SU-DHL-6 (cell line): ENCODE measurements around the gene PODN.

ENCODE experiments used
- H2AFZ ChIP-seq: fragments of 200-600 bp; sonication (generic); 2 replicates; pipeline ENCODE4 v1.6.1; 2014; ENCODE audit warnings: low read depth, mild to moderate bottlenecking, moderate library complexity, mixed read lengths, antibody characterized with exemption, low read length; ENCODE audit not compliant: severe bottlenecking
- H3F3A ChIP-seq: fragments of 200-600 bp; shearing (Covaris generic); 2 replicates; pipeline ENCODE4 v1.6.0; 2016; ENCODE audit warnings: antibody characterized with exemption, mild to moderate bottlenecking; ENCODE audit not compliant: insufficient read depth
- H3K27ac ChIP-seq: fragments of 200-600 bp; sonication (generic); 2 replicates; pipeline ENCODE4 v1.5.1; 2016; ENCODE audit warnings: low read depth, mild to moderate bottlenecking, low read length, moderate library complexity, mixed read lengths
- H3K27me3 ChIP-seq: fragments of 200-600 bp; sonication (generic), shearing (Covaris generic); 2 replicates; pipeline ENCODE4 v1.6.0; 2014; ENCODE audit warnings: mild to moderate bottlenecking, low read length
- H3K36me3 ChIP-seq: fragments of 200-600 bp; sonication (generic); 2 replicates; pipeline ENCODE4 v1.6.1; 2014; ENCODE audit warnings: mild to moderate bottlenecking, low read length, mixed read lengths
- H3K4me2 ChIP-seq: fragments of 300-600, 200-600 bp; shearing (Covaris generic), sonication (generic); 2 replicates; pipeline ENCODE4 v1.6.0; 2014; ENCODE audit warnings: low read length, low read depth, mild to moderate bottlenecking; ENCODE audit not compliant: poor library complexity, severe bottlenecking
- H3K4me3 ChIP-seq: fragments of 200-600 bp; sonication (generic); 2 replicates; pipeline ENCODE4 v1.5.1; 2014; ENCODE audit warnings: antibody characterized with exemption, low read length, mild to moderate bottlenecking, mixed read lengths; ENCODE audit not compliant: insufficient read depth, poor library complexity, severe bottlenecking
- H3K79me2 ChIP-seq: fragments of 200-600 bp; sonication (generic); 2 replicates; pipeline ENCODE4 v1.6.1; 2014; ENCODE audit warnings: mild to moderate bottlenecking, low read length, moderate library complexity; ENCODE audit not compliant: insufficient read depth
- H3K9ac ChIP-seq: fragments of 200-600 bp; sonication (generic); 2 replicates; pipeline ENCODE4 v1.7.0; 2014; ENCODE audit warnings: mild to moderate bottlenecking, low read length
- H3K9me2 ChIP-seq: fragments of 200-600 bp; sonication (generic); replicated peaks from 2 replicates; pipeline ENCODE4 v1.6.1; 2014; ENCODE audit warnings: low read length; ENCODE audit not compliant: insufficient read depth
- H3K9me3 ChIP-seq: fragments of 200-600 bp; sonication (generic); 2 replicates; pipeline ENCODE4 v1.6.1; 2014; ENCODE audit warnings: low read length, mixed read lengths; ENCODE audit not compliant: insufficient read depth
- H4K20me1 ChIP-seq: fragments of 200-600 bp; sonication (generic); 2 replicates; pipeline ENCODE4 v1.6.1; 2014; ENCODE audit warnings: low read depth, mild to moderate bottlenecking, antibody characterized with exemption, low read length, moderate library complexity, mixed read lengths
- CTCF ChIP-seq: fragments of 200-600 bp; sonication (generic); IDR thresholded peaks from one replicate; pipeline ENCODE4 v1.5.1; 2017; ENCODE audit warnings: antibody characterized with exemption, mild to moderate bottlenecking, low read length, moderate library complexity; ENCODE audit not compliant: insufficient read depth, poor library complexity, severe bottlenecking
- EZH2phosphoT487 ChIP-seq: fragments of 200-600 bp; sonication (generic), shearing (Covaris generic); conservative IDR thresholded peaks from 2 replicates; pipeline ENCODE4 v1.6.1; 2018; ENCODE audit warnings: mild to moderate bottlenecking, antibody characterized with exemption, low read length, moderate library complexity, mixed read lengths

PODN gene

GRCh38 chr1:53123453-53124140 lies 61.6 kb downstream of the PODN start:
- no peak for TF ChIP-seq EZH2phosphoT487
- TF ChIP-seq CTCF = no peak
- no peak overlapping the region for H2AFZ ChIP-seq
- H3K9me2 ChIP-seq = no peaks in the 10 kb centered on the region
- no peaks in the 10 kb centered on the region for H3K36me3 ChIP-seq
- H3F3A ChIP-seq = no peaks in the 10 kb centered on the region
- no peak overlapping the region for H3K27ac ChIP-seq
- H3K4me3 ChIP-seq = no peak overlapping the region
- no peak overlapping the region for H3K9ac ChIP-seq
- H3K9me3 ChIP-seq = no peaks in the 10 kb centered on the region
- H3K4me2 ChIP-seq = no peak overlapping the region
- no peaks in the 10 kb centered on the region for H4K20me1 ChIP-seq
- no peaks in the 10 kb centered on the region for H3K79me2 ChIP-seq
- no peaks in the 10 kb centered on the region for H3K27me3 ChIP-seq

GRCh38 chr1:53125122-53125521 lies 63.1 kb downstream of the PODN start:
- H3K36me3 ChIP-seq = no peaks in the 10 kb centered on the region

GRCh38 chr1:53125623-53126360 lies 63.8 kb downstream of the PODN start:
- no peaks in the 10 kb centered on the region for H4K20me1 ChIP-seq
- no peak overlapping the region for H3K9ac ChIP-seq
- H3K9me3 ChIP-seq = no peaks in the 10 kb centered on the region
- H3K27ac ChIP-seq = no peak overlapping the region
- no peak overlapping the region for H3K4me3 ChIP-seq
- no peak for TF ChIP-seq CTCF
- TF ChIP-seq EZH2phosphoT487 = no peak
- H3K79me2 ChIP-seq = no peaks in the 10 kb centered on the region
- H2AFZ ChIP-seq = no peak overlapping the region
- no peaks in the 10 kb centered on the region for H3K36me3 ChIP-seq
- H3F3A ChIP-seq = no peaks in the 10 kb centered on the region
- H3K27me3 ChIP-seq = no peaks in the 10 kb centered on the region
- H3K9me2 ChIP-seq = no peaks in the 10 kb centered on the region
- H3K4me2 ChIP-seq = no peak overlapping the region

More at GRCh38 chr1:53125122-53125521, 63.1 kb downstream of the PODN start:
- no peak for TF ChIP-seq CTCF
- TF ChIP-seq EZH2phosphoT487 = no peak
- no peak overlapping the region for H2AFZ ChIP-seq
- H3K27me3 ChIP-seq = no peaks in the 10 kb centered on the region
- H3K9me2 ChIP-seq = no peaks in the 10 kb centered on the region
- no peaks in the 10 kb centered on the region for H4K20me1 ChIP-seq
- no peaks in the 10 kb centered on the region for H3K79me2 ChIP-seq
- H3K9me3 ChIP-seq = no peaks in the 10 kb centered on the region
- H3K27ac ChIP-seq = no peak overlapping the region
- no peak overlapping the region for H3K4me3 ChIP-seq
- no peak overlapping the region for H3K4me2 ChIP-seq
- H3K9ac ChIP-seq = no peak overlapping the region
- no peaks in the 10 kb centered on the region for H3F3A ChIP-seq
